GM12873 (cell line): ENCODE results near the gene GAPDH.

Experiments
- CTCF ChIP-seq: IDR thresholded peaks from 2 replicates; pipeline ENCODE4 v1.5.1; 2012; ENCODE audit warnings: low read depth, mild to moderate bottlenecking, moderate library complexity, low read length, control low read depth; ENCODE audit not compliant: insufficient read depth; ENCODE audit errors: missing control alignments

The GAPDH gene

DNA sequence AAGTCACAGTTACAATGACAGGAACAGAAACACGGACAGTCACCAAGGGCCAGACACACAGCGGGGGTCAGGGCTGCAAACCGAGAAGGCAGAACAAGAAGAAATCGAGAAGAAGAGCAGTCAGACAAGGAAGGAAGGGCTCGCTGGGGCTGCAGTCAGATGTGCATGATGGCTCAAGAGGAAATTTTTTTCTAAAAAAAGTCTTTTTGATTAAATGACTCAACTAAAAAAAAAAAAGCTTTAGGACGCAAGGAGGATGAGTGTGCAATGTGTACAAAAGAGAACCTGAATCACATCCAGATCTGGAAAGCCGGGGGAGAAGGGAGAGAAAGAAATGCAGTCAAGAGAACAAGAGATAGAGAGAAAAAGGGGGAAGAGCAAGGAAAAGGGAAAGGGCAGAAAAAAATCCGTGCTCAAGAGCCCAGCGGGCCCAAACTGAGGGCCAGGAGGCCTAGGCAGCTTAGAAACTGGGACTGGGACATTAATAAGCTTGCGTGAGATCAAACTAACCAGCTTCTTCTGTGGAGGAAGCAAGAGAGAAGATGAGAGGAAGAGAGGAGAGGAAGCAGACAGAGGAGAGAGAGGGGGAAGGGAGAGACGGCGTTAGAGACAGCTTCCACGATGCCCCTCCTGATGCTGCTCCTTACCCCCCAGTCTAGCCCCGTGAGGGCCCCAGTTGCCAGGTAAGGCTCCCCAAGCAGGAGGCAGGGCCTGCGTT lies 14.8 kb downstream of the GAPDH start:
- TF ChIP-seq CTCF, result no peak

- no peak for TF ChIP-seq CTCF
Observed at GRCh38 chr12:6549684-6550151, 15.4 kb downstream of the GAPDH start.

- no peak for TF ChIP-seq CTCF
Observed at GRCh38 chr12:6550294-6551062, 16.2 kb downstream of the GAPDH start.

GRCh38 chr12:6551063-6551461 lies 16.7 kb downstream of the GAPDH start:
- TF ChIP-seq CTCF, result no peak

DNA sequence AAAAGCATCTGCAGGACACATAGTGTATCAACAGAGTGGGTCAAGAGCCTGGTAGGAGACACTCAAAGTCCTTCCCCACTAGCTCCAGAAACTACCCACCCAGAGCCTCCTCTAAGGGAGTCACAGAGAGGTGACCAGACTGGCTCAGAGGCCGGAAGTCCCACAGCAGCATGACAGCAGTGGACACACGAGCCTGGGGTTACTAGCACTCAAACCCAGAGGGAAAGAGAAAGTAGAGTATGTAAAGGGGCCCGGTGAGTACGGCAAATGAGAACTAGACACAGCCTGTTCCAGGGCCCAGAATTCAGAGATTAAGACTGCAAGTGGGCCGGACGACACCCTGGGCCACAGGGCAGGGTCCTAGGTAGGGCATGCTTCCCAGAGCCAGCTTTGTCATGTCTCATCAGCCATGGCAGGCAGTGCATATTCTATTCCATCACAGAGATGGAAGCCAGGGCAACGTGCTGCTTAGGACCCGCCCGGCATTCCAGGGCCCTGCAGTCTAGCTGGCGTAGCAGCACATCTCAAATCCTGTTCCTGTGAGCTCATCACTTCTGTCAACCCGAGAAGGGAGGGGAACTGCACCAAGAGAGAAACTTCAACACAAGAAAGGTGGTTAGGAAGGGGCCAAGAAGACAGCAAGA lies 17.3 kb downstream of the GAPDH start:
- TF ChIP-seq CTCF, result no peak

- TF ChIP-seq CTCF, result no peak
Observed at GRCh38 chr12:6552140-6552551, 17.8 kb downstream of the GAPDH start.
